DMS 273 treated with DMSO at 0.1 percent for 48 hours (cell line): ENCODE measurements around the gene LKAAEAR1.
A peak's percentile ranks its signal among the peaks of the same experiment; 100 is the strongest.
"Not testable (repeated sequence)": the region's sequence is repeated elsewhere in the genome, so short reads cannot be mapped to it uniquely, and the experiment has no call there.

ENCODE experiments used
- DNase-seq: peaks from one replicate; lab custom pipeline; 2025; lab: John Stamatoyannopoulos, UW

The LKAAEAR1 gene

DNA sequence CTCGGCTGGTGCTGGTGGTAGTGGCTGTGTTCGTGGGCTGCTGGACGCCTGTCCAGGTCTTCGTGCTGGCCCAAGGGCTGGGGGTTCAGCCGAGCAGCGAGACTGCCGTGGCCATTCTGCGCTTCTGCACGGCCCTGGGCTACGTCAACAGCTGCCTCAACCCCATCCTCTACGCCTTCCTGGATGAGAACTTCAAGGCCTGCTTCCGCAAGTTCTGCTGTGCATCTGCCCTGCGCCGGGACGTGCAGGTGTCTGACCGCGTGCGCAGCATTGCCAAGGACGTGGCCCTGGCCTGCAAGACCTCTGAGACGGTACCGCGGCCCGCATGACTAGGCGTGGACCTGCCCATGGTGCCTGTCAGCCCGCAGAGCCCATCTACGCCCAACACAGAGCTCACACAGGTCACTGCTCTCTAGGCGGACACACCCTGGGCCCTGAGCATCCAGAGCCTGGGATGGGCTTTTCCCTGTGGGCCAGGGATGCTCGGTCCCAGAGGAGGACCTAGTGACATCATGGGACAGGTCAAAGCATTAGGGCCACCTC is 14.3 kb upstream of the LKAAEAR1 start:
- no peak for DNase-seq

GRCh38 chr20:64096535-64096934 is 12.3 kb upstream of the LKAAEAR1 start:
- no peak for DNase-seq

DNA sequence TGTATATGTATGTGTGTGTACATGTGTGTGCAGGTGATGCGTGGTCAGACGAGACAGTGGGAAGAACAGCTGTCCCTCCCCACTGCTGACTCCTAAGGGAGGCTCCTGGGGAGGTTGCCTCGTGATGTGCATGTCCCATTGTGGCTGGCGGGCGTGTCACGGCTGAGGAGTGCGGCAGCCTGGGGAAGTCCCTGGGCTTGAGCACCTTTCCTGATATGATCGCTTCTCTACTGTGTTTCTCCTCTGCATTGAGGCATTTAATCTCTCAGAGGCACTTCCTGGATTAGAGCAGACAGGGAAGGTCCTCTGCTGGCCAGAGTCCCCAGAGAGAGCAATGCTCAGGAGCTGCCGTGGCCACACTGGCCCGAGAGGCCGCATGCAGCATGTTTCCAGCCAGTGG is 11.7 kb upstream of the LKAAEAR1 start:
- no peak for DNase-seq

DNA sequence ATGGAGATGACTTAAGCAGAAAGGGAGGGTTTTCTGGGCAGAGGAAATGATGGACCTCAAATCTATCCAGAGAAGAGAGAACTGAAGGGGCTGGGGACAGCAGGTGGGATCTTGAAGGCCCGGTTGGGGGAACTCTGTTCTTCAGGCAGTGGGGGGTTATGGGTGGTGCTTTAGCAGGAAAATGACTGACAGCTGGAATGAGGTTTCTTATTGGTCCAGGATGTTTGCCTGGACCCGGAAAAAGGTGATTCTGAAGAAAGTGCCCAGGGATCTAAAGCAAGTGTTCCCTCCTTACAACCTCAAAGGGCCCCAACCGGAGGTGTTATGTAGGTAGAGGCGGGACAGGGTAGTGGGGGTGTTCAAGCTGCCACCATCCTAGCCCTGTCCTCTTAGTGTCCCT is 11.3 kb upstream of the LKAAEAR1 start:
- no peak for DNase-seq

GRCh38 chr20:64093013-64093503 is 8.9 kb upstream of the LKAAEAR1 start:
- DNase-seq, result no peak

- no peak for DNase-seq
Measured at GRCh38 chr20:64092258-64093012, 8.2 kb upstream of the LKAAEAR1 start.

- no peak for DNase-seq
Measured at GRCh38 chr20:64091770-64092169, 7.6 kb upstream of the LKAAEAR1 start.

DNA sequence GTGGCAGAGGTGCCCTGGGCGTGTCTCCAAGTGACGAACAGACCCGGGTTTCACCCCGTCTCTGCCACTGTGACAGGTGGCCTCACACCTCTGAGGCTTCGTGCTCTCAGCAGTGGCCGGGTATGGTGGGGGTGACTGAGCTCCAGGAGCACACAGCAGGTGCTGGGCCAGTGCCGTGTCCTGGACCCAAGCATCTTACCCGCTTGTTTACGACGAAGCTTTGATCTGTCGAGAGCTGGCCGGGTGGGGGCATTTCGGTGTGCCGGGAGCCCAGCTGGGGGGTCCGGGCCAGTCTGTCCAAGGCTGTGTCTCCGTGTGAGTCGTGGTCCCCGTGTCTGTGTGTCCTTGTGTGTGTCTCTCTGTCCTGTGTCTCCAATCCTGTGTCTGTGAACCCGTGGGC is 7.1 kb upstream of the LKAAEAR1 start:
- DNase-seq, result no peak

GRCh38 chr20:64090165-64090564 is 6.0 kb upstream of the LKAAEAR1 start:
- DNase-seq, result no peak

GRCh38 chr20:64088586-64088985 is 4.4 kb upstream of the LKAAEAR1 start:
- not testable (repeated sequence) for DNase-seq

DNA sequence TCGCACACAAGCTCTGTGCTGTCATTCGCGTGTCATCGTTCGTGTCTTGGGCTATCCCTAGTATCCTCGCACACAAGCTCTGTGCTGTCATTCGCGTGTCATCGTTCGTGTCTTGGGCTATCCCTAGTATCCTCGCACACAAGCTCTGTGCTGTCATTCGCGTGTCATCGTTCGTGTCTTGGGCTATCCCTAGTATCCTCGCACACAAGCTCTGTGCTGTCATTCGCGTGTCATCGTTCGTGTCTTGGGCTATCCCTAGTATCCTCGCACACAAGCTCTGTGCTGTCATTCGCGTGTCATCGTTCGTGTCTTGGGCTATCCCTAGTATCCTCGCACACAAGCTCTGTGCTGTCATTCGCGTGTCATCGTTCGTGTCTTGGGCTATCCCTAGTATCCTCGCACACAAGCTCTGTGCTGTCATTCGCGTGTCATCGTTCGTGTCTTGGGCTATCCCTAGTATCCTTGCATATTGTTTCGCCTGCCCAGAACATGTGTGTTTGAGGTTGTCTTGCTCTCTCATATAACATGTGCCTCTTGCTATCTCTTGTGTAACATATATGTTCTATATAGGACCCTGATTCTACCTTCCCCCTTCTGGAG is 3.1 kb upstream of the LKAAEAR1 start:
- DNase-seq, result not testable (repeated sequence)

DNA sequence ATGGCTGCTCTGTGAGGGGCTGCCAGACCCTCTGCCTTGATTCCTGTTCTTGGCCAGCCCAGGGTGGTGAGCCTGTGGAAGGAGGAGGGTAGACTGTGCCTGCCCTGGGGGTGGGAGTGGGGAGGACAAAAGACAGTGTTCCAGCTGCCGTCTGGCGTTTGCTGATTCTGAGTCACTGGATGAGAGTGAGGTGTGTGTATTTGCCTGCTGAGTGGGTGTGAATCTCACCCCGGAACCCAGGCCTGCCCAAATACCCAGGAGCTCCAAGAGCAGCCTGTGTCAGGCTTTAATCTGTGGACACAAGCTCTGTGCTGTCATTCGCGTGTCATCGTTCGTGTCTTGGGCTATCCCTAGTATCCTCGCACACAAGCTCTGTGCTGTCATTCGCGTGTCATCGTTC is 2.6 kb upstream of the LKAAEAR1 start:
- DNase-seq, result no peak

- no peak for DNase-seq
Measured at GRCh38 chr20:64084685-64085152, 521 bp upstream of the LKAAEAR1 start.

DNA sequence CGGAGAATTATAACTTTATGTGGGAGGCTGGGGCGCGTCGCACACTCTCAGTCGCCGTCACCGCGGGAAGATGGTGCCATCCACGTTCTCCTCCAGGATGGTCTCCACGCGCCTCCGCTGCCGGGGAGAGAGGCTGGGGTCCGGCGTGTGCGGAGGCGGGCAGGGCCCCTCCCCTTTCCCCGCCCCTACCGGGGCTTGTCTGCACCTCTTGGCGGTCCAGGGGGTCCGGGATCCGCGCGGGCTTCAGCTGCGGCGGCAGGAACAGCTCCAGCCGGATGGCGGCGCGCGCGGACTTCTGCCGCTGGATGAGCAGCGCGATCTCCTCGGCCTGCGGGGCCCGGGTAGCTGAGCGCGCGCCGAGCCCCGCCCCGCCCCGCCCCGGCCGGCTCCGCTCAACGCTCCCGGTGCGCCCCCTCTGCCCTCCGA is 807 bp downstream of the LKAAEAR1 start:
- peak; percentile 25 for DNase-seq

GRCh38 chr20:64082820-64083377 is 1.3 kb downstream of the LKAAEAR1 start:
- DNase-seq, result no peak

DNA sequence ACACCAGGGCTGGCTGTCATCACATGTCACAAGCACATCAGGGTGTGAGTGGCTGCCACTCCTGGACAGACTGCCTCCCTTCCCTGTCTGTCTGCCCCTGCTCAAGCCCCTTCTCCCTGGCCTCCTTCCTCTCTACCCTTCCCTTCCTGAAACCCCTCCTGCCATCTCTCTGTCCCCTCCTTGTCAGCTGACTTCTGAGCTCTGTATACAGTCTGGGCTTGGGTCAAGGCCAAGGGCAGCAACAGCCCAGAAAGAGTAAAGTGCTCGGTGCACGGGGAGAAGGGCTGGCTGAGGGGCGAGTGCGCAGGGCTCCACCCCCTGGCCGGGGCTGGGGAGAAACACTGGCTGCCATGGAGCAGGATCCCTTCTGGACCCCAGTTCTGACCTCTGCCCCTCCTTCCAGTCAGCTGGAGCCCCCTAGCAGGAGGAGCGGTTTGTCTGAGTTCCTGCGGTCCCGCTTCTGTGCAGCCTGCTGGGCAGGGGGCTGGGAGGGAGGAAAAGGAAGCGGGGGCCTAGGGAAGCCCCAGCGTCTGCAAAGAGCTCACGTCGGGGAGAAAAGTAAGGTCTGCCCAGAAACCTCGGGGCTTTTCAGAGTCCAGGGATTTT is 2.0 kb downstream of the LKAAEAR1 start:
- no peak for DNase-seq

GRCh38 chr20:64081624-64081964 is 2.6 kb downstream of the LKAAEAR1 start:
- no peak for DNase-seq

DNA sequence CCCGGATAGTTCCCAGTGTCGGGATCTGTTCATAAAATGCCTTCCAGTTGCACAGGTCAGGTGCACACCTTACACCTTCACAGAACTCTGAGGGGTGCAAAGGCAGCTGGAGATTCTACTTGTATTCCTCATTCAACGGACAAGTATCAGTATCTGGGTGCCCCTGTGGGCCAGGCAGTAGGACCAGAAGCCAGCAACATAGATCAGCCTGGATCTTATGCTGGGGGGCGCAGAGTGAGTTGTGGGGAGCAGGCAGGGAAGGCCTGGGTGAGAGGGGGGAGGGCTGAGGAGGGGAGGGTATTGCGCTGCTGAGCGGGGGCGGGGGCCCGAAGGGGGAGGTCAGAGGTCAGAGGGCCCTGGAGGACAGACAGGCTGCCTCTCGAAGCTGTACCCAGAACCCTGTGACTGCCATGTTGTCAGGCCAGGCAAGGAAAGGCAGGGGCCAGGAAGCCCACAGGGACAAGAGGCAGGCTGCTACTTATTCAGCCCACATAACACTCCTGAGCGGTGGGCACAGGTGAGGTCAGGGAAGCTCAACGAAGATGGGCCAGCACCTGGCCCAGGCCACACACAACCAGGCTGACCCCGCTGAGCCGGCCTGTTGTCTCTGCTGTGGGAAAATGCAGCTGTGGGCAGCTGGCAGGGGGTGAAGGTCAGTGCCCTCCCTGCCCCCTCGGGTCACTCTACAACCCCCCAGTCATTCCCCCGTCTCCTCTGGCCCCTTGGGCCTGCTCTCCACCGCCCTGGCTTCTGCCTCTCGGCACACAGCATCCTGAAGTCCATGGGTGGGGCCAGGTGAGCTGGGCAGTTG is 3.2 kb downstream of the LKAAEAR1 start:
- DNase-seq, result no peak

- no peak for DNase-seq
Measured at GRCh38 chr20:64080013-64080812, 4.0 kb downstream of the LKAAEAR1 start, which contains the start of gene OPRL1. TSS of gene OPRL1 (plus strand) at chr20:64080082. CDS start at chr20:64092721, 12,639 bp downstream.

GRCh38 chr20:64079273-64080012 is 4.8 kb downstream of the LKAAEAR1 start, which contains the start of gene RGS19:
TSS of gene RGS19 (minus strand) at chr20:64079518. CDS start at chr20:64076886, 2,632 bp downstream.
- DNase-seq, result no peak
